Measurements from ENCODE around the gene KCNH1.

The KCNH1 gene, protein sequence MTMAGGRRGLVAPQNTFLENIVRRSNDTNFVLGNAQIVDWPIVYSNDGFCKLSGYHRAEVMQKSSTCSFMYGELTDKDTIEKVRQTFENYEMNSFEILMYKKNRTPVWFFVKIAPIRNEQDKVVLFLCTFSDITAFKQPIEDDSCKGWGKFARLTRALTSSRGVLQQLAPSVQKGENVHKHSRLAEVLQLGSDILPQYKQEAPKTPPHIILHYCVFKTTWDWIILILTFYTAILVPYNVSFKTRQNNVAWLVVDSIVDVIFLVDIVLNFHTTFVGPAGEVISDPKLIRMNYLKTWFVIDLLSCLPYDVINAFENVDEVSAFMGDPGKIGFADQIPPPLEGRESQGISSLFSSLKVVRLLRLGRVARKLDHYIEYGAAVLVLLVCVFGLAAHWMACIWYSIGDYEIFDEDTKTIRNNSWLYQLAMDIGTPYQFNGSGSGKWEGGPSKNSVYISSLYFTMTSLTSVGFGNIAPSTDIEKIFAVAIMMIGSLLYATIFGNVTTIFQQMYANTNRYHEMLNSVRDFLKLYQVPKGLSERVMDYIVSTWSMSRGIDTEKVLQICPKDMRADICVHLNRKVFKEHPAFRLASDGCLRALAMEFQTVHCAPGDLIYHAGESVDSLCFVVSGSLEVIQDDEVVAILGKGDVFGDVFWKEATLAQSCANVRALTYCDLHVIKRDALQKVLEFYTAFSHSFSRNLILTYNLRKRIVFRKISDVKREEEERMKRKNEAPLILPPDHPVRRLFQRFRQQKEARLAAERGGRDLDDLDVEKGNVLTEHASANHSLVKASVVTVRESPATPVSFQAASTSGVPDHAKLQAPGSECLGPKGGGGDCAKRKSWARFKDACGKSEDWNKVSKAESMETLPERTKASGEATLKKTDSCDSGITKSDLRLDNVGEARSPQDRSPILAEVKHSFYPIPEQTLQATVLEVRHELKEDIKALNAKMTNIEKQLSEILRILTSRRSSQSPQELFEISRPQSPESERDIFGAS

DNA sequence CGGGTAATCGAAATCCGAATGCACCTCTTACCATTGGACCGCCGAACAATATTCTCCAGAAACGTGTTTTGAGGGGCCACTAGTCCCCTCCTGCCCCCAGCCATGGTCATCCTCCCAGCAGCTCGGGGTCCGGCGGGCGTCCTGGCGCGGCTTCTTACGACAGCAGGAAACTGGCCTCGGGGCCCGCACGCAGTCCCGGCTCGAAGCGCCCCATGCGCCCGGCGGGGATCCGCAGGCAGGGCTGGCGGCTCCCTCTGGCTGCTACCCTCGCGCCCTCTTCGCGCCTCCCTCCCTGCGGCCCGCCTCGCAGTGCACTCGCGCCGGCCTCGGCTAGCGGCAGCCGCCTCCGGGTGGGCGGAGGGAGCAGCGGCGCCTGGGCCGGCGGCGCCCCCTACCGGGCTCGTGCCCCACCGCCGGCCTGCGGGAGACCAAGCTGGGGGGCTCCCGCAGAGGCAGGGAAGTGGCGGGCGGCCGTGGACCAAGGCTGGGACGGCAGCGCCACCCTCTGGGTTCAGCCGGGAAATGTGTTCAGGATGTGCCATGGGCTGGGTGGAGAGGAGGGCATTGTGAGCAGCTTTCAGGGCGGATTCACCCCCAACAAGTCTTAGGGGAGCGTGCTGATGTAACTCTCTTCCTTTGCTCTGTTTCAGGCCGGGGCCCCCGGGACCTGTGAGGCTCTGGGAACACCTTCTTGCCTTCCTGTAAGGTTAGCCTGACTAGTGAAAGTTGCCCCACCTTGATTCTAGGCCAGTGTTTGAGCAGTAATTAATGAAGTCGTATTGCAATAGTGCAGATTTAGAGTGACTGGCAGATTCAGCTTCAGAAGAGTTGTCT is at the start of gene KCNH1:
Gene KCNH1 (minus strand): TSS at position 313 of the 834 bp plus-strand sequence. CDS start 203 bp downstream, at position 110.
- Mint-ChIP-seq H3K27me3 (peaks cover 48% of the 10 kb centered on the region), H3K36me3 (no peaks in the 10 kb centered on the region), H3K9me3 (no peaks in the 10 kb centered on the region), H3K27ac (no peak within 1 kb of the TSS), H3K4me3 (peak within 1 kb of the TSS; percentile 63), H3K4me1 (peaks cover 18% of the 10 kb centered on the region)
- ATAC-seq, result peak; percentile 90

DNA sequence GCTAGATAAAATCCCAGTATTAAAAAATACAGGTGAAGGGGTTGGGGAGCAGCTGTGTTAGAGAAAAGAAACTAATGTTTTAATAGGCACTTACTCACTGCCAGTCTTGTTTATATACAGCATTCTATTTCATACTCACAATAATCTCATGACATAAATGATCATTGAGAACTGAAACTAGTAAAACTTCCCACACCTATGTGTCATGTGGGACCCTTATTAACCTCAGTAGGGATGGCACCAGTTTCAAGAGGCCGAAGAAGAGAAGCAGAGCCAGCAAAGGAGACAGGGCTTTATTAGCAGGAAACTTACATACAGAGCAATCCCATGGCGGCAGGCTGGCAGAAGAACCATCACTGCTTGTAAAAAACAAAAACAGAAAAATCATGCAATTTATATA is 48.8 kb upstream of the KCNH1 start:
- H3K27ac Mint-ChIP-seq, result no peak overlapping the region
- H3K9me3 Mint-ChIP-seq, result no peaks in the 10 kb centered on the region
- H3K4me1 Mint-ChIP-seq, result no peaks in the 10 kb centered on the region
- H3K27me3 Mint-ChIP-seq, result peaks cover 8% of the 10 kb centered on the region
- H3K36me3 Mint-ChIP-seq, result no peaks in the 10 kb centered on the region
- H3K4me3 Mint-ChIP-seq, result no peak overlapping the region
- ATAC-seq, result peak; percentile 16

DNA sequence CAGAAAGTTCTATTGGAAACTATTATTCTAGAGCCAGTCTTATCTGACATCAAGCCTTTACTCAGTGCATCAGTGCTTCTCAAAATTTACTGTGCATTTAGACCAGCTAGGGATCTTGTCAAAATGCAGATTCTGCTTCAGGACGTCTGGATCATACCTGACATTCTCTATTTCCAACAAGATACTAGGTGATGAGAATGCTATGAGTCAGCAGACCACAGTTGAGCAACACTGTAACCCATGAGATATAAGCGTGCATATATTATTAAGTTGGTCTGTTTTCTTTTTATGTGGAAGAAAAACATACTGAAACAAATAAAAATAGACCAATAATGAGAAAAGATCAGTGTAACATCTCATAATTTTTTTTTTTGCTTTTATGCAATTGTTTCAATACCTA is 40.4 kb upstream of the KCNH1 start:
- Mint-ChIP-seq H3K27ac (no peak overlapping the region), H3K36me3 (no peaks in the 10 kb centered on the region), H3K27me3 (no peaks in the 10 kb centered on the region), H3K4me3 (no peak overlapping the region), H3K9me3 (peaks cover 14% of the 10 kb centered on the region), H3K4me1 (no peaks in the 10 kb centered on the region)
- no peak for ATAC-seq

DNA sequence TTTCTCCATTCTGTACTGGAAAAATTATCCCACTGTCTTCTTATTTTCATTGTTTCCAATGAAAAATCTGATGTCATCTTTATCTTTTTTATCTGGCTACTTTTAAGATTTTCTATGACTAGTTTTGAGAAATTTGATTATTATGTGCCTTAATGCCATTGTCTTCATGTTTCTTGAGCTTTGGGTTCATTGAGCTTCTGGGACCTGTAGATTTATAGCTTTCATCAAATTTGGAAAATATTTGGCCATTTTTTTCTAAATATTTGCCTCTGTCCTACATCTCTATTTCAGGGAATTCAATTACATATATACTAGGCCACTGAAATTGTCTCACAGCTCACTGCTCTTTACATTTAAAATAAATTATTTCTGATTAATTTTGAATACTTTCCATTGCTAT is 38.7 kb upstream of the KCNH1 start:
- Mint-ChIP-seq H3K27me3 (peaks cover 11% of the 10 kb centered on the region), H3K4me1 (no peaks in the 10 kb centered on the region), H3K9me3 (peaks cover 26% of the 10 kb centered on the region), H3K4me3 (no peak overlapping the region), H3K27ac (no peak overlapping the region), H3K36me3 (no peaks in the 10 kb centered on the region)
- ATAC-seq, result no peak

DNA sequence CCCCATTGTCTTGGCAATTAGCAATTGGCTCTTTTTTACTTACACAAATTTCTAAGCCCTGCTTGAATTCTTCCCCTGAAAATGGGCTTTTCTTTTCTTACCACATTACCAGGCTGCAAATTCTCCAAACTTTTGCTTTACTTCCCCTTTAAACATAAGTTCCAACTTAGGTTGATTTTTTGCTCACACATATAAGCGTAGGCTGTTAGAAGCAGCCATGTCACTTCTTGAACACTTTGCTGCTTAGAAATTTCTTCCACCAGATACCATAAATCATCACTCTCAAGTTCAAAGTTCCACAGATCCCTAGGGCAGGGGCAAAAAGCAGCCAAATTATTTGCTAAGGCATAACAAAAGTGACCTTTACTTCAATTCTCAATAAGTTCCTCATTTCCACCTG is 35.4 kb upstream of the KCNH1 start:
- H3K4me3 Mint-ChIP-seq, result no peak overlapping the region
- no peaks in the 10 kb centered on the region for H3K4me1 Mint-ChIP-seq
- H3K9me3 Mint-ChIP-seq, result peaks cover 29% of the 10 kb centered on the region
- peaks cover 39% of the 10 kb centered on the region for H3K27me3 Mint-ChIP-seq
- no peak overlapping the region for H3K27ac Mint-ChIP-seq
- ATAC-seq, result no peak
- no peaks in the 10 kb centered on the region for H3K36me3 Mint-ChIP-seq

DNA sequence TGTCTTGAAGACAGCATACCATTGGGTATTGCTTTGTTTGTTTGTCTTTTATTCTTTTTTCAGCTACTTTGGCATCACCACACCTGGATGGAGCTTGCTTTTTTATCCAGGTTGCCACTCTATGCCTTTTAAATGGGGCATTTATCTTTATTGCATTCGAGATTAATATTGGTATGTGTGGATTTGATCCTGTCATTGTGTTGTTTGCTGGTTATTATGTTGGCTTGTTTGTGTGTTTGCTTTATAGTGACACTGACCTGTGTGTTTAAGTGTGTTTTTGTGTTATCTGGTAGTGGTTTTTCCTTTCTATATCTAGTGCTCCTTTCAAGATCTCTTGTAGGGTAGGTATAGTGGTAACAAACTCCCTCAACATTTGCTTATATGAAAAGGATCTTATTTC is 24.9 kb upstream of the KCNH1 start:
- no peak overlapping the region for H3K4me3 Mint-ChIP-seq
- no peaks in the 10 kb centered on the region for H3K4me1 Mint-ChIP-seq

DNA sequence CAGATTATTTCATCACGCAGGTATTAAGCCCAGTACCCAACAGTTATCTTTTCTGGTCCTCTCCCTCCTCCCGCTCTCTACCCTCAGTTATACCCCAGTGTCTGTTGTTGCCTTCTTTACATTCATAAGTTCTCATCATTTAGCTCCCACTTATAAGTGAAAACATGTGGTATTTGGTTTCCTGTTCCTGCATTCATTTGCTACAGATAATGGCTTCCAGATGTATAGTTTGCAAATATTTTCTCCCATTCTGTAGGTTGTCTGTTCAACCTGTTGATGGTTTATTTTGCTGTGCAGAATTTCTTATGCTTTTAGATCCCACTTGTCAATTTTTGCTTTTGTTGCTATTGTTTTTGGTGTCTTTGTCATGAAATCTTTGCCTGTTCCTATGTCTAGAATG is 21.1 kb upstream of the KCNH1 start:
- no peak for ATAC-seq
- Mint-ChIP-seq H3K4me1 (no peaks in the 10 kb centered on the region), H3K36me3 (no peaks in the 10 kb centered on the region), H3K27ac (no peak overlapping the region), H3K4me3 (no peak overlapping the region), H3K9me3 (peaks cover 14% of the 10 kb centered on the region), H3K27me3 (peaks cover 9% of the 10 kb centered on the region)

More for the DNA sequence above, 24.9 kb upstream of the KCNH1 start:
- Mint-ChIP-seq H3K36me3 (no peaks in the 10 kb centered on the region), H3K27ac (no peak overlapping the region), H3K27me3 (peaks cover 31% of the 10 kb centered on the region), H3K9me3 (peaks cover 14% of the 10 kb centered on the region)
- ATAC-seq, result no peak

DNA sequence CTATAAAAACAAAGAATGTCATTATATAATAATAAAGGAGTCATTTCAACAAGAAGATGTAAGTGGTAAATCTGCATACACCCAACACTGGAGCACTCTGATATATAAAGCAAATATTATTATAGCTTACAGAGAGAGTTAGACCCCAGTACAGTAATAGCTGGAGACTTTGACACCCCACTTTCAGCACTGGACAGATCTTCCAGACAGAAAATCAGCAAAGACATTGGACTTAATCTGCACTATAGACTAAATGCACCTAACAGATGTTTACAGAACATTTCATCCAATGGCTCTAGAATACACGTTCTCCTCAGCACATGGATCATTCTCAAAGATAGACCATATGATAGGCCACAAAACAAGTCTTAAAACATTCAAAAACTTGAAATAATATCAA is 20.0 kb upstream of the KCNH1 start:
- Mint-ChIP-seq H3K27ac (no peak overlapping the region), H3K4me3 (no peak overlapping the region), H3K36me3 (no peaks in the 10 kb centered on the region), H3K9me3 (peaks cover 13% of the 10 kb centered on the region), H3K4me1 (no peaks in the 10 kb centered on the region), H3K27me3 (peaks cover 10% of the 10 kb centered on the region)
- ATAC-seq, result no peak

DNA sequence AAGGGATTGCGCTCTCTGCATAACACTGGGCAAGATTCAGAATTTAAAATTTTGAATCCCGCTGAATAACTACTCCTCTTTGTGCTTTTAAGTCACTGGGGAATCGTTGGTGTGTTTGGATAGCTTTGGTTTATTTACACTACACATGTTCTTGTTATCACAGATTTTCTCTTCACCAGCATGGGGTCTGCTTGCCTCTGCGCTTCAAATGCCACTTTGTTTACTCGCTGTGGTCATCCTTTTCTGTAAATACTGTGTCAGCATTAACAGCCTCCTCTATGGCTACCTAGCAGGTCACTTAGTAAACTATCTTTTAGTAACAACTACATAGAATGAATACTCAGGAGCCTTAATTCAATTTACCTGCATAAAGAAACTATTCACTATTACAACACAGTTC is 14.4 kb upstream of the KCNH1 start:
- Mint-ChIP-seq H3K36me3 (no peaks in the 10 kb centered on the region), H3K9me3 (no peaks in the 10 kb centered on the region), H3K4me3 (no peak overlapping the region), H3K4me1 (no peaks in the 10 kb centered on the region), H3K27me3 (peaks cover 35% of the 10 kb centered on the region), H3K27ac (no peak overlapping the region)
- ATAC-seq, result no peak

DNA sequence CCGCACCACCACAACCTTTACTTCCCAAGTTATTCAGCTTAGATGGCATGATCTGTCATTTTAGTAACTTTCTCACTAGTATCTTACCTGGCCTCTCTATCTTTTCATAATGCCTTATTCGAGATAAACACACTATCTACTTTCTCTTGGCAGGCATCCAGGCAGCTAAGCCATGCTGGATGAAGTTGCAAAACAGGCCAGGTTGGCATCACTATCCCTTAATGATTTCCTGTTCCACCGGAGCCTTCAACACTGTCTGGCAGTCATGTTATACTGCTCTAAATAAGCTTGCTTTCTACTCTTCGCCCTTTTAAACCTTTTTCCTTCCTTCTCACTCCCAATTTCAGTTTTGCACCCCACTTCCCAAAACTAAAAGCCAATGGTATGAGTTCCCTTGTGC is 12.0 kb upstream of the KCNH1 start:
- no peak for ATAC-seq
- Mint-ChIP-seq H3K4me3 (no peak overlapping the region), H3K9me3 (no peaks in the 10 kb centered on the region), H3K4me1 (no peaks in the 10 kb centered on the region), H3K36me3 (no peaks in the 10 kb centered on the region), H3K27me3 (peaks cover 50% of the 10 kb centered on the region), H3K27ac (no peak overlapping the region)

DNA sequence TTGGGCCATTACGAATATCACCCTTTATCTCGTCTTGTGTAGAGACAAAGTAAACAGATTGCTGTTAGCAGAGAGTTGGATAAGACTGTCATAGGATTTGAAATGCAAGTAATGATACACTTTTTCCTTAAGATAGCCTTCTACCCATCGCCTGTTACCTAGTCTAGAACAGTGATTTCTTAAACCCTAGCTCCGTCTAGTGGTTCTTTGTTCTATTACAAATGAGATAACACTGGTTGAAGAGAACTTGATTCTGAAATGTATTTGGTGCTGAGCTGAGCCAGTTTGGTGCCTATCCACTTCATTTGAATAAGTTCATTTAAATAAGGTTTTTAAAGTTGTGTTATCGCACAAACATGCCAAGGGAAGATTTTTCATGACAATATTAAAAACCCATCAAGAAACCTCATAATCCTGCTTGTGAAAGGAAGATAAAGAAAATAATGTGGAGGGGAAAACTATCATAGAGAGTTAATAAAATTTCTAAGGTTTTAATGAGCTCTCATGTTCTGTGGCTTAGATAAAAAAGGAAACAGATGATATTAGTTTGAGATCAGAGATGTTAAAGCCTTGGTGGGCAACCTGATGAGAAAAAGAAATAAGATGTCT is 1.5 kb upstream of the KCNH1 start:
- no peak overlapping the region for H3K27ac Mint-ChIP-seq
- no peak for ATAC-seq
- no peaks in the 10 kb centered on the region for H3K36me3 Mint-ChIP-seq
- H3K9me3 Mint-ChIP-seq, result no peaks in the 10 kb centered on the region
- H3K27me3 Mint-ChIP-seq, result peaks cover 62% of the 10 kb centered on the region
- peaks cover 18% of the 10 kb centered on the region for H3K4me1 Mint-ChIP-seq
- H3K4me3 Mint-ChIP-seq, result no peak overlapping the region

DNA sequence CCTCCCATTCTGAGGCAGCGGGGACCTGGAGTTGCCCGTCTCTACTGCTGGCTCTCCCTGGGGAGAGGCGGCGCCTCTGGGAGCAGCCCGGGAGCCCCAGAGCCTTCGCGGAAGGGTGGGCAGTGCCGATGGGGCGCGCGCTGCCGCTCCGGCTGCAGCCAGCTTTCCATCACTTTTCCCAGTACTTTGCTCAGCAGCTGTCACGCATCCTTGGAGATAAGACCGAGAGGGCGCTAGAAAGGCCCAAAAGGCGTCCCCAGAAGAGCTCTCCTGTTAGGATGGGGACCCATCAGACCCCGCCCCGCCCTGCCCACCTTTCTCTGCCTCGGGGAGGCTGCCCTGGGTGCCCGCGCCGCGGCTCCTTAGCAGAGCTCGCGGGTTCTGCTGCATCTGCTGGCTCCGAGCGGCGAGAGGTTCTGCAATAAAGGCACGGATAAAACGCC is 534 bp downstream of the KCNH1 start:
- no peaks in the 10 kb centered on the region for H3K9me3 Mint-ChIP-seq
- H3K4me3 Mint-ChIP-seq, result peak overlapping the region; percentile 63
- peaks cover 15% of the 10 kb centered on the region for H3K4me1 Mint-ChIP-seq
- ATAC-seq, result peak; percentile 42
- no peaks in the 10 kb centered on the region for H3K36me3 Mint-ChIP-seq
- H3K27me3 Mint-ChIP-seq, result peaks cover 41% of the 10 kb centered on the region
- no peak overlapping the region for H3K27ac Mint-ChIP-seq

DNA sequence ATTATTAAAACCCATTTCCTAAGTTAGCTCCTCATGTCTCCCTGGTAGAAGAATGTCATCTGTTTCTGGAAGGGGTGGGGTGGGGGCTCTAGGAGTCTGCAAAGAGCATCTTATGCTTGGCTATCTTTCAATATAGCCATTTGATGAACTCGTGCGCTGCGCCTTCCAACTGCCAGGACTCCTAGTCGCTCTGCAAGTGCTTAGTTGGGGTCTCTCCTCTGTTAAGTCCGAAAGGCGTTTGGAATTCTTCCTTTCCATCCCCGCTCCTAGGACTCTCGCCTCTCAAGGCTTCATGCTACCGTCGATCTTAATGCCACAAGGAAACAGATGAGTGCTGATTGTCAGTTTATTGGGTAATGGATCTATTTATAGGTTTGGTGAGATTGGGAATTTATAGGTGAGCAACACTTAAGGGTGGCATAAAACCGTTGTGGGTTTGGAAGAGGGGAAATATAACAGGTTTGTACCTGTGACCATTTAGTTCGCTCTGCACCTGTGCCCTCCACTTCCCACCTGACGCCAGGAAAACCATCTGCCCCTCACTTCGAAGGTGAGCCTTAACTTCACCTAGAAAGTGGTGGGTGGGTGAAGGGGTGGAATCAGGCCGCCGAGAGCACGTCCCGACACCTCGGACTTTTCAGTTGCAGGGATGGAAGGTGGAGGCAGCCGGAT is 1.1 kb downstream of the KCNH1 start:
- H3K27ac Mint-ChIP-seq, result no peak overlapping the region
- H3K4me1 Mint-ChIP-seq, result peaks cover 13% of the 10 kb centered on the region
- H3K36me3 Mint-ChIP-seq, result no peaks in the 10 kb centered on the region
- peaks cover 36% of the 10 kb centered on the region for H3K27me3 Mint-ChIP-seq
- ATAC-seq, result no peak
- no peaks in the 10 kb centered on the region for H3K9me3 Mint-ChIP-seq
- H3K4me3 Mint-ChIP-seq, result no peak overlapping the region

DNA sequence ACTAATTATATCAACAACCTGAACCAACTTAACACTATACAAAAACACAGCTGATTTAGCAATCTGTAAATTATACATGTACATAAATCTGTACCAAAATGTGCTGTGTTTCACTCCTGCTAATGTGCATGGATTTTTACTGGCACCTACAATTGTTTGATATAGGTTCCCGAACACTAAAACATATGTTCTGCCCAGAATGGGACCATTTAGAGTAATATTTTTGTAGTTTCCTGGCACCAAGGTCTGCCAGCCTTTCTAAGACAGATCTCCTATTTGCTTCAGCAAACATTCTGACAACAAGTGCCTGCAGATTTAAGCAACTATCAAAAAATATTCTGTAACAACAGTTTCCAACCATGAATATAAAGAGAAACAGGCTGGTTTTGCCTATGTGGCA is 4.2 kb downstream of the KCNH1 start:
- no peak for ATAC-seq
- no peak overlapping the region for H3K4me3 Mint-ChIP-seq
- no peak overlapping the region for H3K27ac Mint-ChIP-seq
- peaks cover 17% of the 10 kb centered on the region for H3K27me3 Mint-ChIP-seq
- H3K9me3 Mint-ChIP-seq, result no peaks in the 10 kb centered on the region
- no peaks in the 10 kb centered on the region for H3K36me3 Mint-ChIP-seq
- peaks cover 13% of the 10 kb centered on the region for H3K4me1 Mint-ChIP-seq
